Mucosa of gallbladder (tissue), 1 donor: Measurements from ENCODE around the gene SPOCK1. TPM values are rescaled to one million over a fixed set of nuclear protein-coding genes. Genes with fewer than 3 reads are reported as not detected.

Experiments used
- DNase-seq: peaks from one replicate; pipeline ENCODE4 v3.0.0-alpha.2; 2020; ENCODE audit warnings: low spot score
- total RNA-seq: library from RNA; stranded (reverse); gene quantifications from one replicate; pipeline ENCODE4 v1.2.1, GENCODE V29; 2021
- donor health status: DM: no; HTN: no; CAD: no.

Gene SPOCK1
- total RNA-seq, 1 donor from 2014 or later, result 13.6 TPM

GRCh38 chr5:137194300-137194699 is 304.8 kb downstream of the SPOCK1 start:
- no peak for DNase-seq

GRCh38 chr5:137192293-137192743 is 306.8 kb downstream of the SPOCK1 start:
- DNase-seq, result no peak

- DNase-seq, result no peak
Measured at GRCh38 chr5:137191179-137191578, 307.9 kb downstream of the SPOCK1 start.

GRCh38 chr5:137190441-137190840 is 308.7 kb downstream of the SPOCK1 start:
- no peak for DNase-seq

GRCh38 chr5:137190031-137190430 is 309.1 kb downstream of the SPOCK1 start:
- no peak for DNase-seq

GRCh38 chr5:137188566-137188965 is 310.6 kb downstream of the SPOCK1 start:
- DNase-seq, result no peak

- peak; percentile 12 for DNase-seq
Measured at GRCh38 chr5:137186759-137187461, 312.2 kb downstream of the SPOCK1 start.

- DNase-seq, result no peak
Measured at GRCh38 chr5:137185193-137185592, 313.9 kb downstream of the SPOCK1 start.

GRCh38 chr5:137184734-137185133 is 314.4 kb downstream of the SPOCK1 start:
- DNase-seq, result no peak

GRCh38 chr5:137182576-137182975 is 316.6 kb downstream of the SPOCK1 start:
- no peak for DNase-seq

- no peak for DNase-seq
Measured at GRCh38 chr5:137181667-137182066, 317.5 kb downstream of the SPOCK1 start.

GRCh38 chr5:137179203-137179602 is 319.9 kb downstream of the SPOCK1 start:
- no peak for DNase-seq

- no peak for DNase-seq
Measured at GRCh38 chr5:137176609-137177008, 322.5 kb downstream of the SPOCK1 start.

- DNase-seq, result no peak
Measured at GRCh38 chr5:137176126-137176525, 323.0 kb downstream of the SPOCK1 start.

- DNase-seq, result no peak
Measured at GRCh38 chr5:137174196-137174595, 324.9 kb downstream of the SPOCK1 start.

- DNase-seq, result no peak
Measured at GRCh38 chr5:137172258-137172657, 326.9 kb downstream of the SPOCK1 start.

GRCh38 chr5:137167187-137167586 is 331.9 kb downstream of the SPOCK1 start:
- no peak for DNase-seq

- DNase-seq, result no peak
Measured at GRCh38 chr5:137164961-137165360, 334.2 kb downstream of the SPOCK1 start.

- no peak for DNase-seq
Measured at GRCh38 chr5:137164536-137164935, 334.6 kb downstream of the SPOCK1 start.

GRCh38 chr5:137158691-137159090 is 340.4 kb downstream of the SPOCK1 start:
- no peak for DNase-seq

- no peak for DNase-seq
Measured at GRCh38 chr5:137156180-137156579, 342.9 kb downstream of the SPOCK1 start.

- DNase-seq, result no peak
Measured at GRCh38 chr5:137155261-137156000, 343.7 kb downstream of the SPOCK1 start.

GRCh38 chr5:137152616-137153015 is 346.5 kb downstream of the SPOCK1 start:
- DNase-seq, result no peak
